GM18519 (cell line): ENCODE measurements around the gene SUPT4H1.
A peak's percentile ranks its signal among the peaks of the same experiment; 100 is the strongest.
"Not testable (repeated sequence)": the region's sequence is repeated elsewhere in the genome, so short reads cannot be mapped to it uniquely, and the experiment has no call there.

Source experiments
- ATAC-seq: cut with Tn5 transposase; IDR thresholded peaks from one replicate; pipeline ENCODE4 v1.9.1; 2021; ENCODE audit warnings: mild to moderate bottlenecking, moderate library complexity; ENCODE audit not compliant: unreplicated experiment, low FRiP score

The SUPT4H1 gene

DNA sequence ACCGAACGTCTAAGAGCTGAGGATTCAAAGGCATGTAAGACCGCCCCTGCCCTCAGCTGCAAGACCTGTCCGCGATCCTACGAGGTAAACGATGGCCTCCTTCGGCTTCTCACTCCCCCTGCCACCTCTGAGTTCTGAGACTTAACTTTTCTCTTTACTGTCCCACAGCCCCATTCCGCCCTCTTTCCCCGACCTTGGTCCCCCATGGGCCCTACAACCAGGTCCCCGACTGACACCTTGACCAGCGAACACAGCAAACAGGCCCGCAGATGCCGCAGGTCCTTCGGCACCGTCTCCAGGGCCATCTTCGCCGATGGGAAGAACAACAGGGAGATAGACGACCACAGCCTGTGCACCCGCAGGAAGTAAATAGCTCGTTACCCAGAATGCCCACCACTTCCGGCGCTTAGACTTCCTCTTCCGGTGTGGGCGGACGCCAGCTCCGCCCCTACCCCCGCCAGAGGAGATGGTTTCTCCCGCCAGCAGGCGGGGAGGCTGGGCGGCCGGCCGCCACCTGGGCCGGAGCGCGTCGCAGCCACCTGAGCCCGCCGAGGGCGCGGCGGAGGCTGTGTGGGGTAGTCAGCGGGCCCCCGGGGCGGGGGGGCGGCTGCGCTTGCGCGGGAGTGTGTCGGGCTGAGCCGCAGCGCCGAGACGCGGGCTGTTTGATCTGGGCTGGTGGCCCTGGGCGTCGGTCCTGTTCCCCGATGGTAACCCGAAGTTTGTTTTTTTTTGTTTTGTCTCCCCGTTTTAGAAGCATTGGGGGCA lies at the start of gene SUPT4H1:
TSS of gene SUPT4H1 (minus strand) at position 371 of the 765 bp plus-strand sequence. CDS start at position 305, 66 bp downstream.
- ATAC-seq, result peak; percentile 74

DNA sequence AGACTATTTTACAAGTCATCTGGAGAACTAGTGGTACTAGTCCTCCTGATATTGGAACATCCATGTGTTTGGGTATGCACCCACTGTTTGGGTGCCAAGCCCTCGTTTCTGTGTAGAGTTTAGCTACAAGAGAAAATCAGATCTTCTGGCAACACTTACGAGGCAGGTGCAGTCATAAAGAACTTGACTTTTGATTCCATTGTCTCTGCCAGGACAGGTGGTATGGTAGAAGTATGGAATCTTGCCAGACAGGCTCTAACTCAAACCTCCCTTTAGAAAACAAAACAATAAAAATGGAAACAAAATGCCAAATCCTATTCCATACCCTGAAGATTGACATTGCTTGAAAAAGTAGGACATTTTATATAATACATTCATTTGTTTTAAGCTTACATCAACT lies 49.3 kb upstream of the SUPT4H1 start:
- no peak for ATAC-seq

DNA sequence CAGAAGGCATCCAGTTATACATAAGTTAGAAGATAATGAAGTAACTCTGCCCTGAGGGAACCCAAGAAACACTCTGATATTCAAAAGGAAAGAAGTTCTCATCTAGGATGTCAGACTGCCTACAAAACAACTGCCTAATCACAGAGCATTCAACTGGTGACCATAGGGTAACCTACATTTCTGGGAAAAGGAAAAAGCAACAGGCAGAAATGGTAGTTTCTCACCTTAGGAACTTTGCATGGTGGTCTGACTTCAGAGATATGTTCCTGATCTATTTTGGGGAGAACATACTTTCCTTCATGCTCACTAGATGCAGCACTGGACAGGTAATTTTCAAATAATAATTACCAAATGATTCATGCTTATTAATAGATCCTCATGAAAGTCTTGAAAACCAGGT lies 48.8 kb upstream of the SUPT4H1 start:
- no peak for ATAC-seq

DNA sequence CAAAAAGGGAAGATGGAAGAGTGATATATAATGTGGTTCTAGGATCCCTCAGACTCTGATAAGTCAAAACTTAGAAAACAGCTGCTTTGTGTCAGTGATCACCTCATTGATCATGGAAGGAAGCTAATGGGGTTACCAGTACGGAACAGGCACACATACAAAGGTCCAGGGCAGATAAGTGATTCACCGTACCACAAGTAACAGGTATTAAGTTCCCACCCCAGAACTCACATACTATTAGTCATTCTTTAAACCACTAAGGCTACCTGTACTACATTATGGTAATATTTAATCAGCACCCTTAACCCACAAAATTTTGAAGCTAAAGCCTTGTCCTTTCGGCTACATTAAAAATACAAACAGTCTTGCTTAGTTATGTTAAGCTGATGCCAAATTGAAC lies 48.0 kb upstream of the SUPT4H1 start:
- ATAC-seq, result no peak

DNA sequence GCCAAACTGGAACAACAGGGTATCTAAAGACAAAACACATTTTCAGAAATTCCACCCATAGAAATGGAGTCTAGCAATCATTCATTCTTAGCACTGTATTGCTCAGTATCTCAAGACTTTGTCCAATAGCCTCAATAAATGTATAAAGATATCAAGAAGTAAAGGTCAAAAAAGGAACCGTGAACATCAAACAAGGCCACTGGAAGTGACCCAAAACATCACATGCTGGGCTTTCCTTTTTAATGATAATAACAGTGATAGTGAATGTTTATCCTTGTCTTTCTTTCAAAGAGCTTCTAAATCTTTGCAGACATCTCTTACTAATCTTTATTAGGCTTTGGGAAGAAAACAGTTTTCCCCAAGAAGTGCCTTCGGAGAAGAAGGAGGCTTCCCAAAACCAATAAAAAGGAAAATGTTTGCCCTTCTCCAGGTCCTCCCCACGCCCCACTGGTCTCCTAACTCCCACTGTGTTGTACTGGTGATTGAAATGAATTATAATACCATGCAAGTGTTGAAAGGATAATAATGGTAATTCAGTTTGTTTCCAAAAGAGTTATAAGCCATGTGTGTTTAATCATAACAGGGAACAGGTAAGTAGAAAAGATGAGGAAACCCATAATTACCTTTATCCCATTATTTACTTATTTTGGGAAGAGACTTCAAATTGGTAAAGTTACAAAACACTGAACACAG lies 46.7 kb upstream of the SUPT4H1 start:
- no peak for ATAC-seq

DNA sequence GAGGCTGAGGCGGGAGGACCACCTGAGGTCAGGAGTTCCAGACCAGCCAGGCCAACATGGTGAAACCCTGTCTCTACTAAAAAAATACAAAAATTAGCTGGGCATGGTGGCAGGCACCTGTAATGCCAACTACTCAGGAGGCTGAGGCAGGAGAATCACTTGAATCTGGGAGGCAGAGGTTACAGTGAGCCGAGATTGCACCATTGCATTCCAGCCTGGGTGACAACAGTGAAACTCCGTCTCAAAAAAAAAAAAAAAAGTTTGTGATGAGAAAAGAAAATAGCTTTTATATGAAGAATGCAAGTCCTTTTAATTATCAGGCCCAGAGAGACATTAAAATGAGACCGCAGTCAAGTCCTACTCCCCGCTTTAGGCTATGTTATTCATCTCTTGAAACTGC lies 45.4 kb upstream of the SUPT4H1 start:
- not testable (repeated sequence) for ATAC-seq

DNA sequence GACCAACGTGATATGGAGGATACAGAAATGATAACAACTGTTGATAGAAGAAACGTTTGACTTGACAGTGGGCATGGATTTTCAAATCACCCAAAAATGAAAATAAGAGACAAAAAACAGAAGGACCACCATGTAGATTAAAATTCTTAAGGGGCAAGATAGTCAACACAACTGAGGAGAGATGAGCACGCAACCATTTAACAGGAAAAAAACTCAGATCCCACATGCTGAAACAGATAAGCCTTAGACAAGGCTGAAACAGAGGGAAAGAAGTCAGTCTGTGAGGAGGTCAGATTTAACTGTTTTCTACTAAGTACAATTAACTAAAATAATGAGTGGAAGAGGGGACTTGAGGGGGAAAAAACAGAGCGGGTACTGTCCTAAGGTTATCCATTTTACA lies 44.2 kb upstream of the SUPT4H1 start:
- no peak for ATAC-seq

DNA sequence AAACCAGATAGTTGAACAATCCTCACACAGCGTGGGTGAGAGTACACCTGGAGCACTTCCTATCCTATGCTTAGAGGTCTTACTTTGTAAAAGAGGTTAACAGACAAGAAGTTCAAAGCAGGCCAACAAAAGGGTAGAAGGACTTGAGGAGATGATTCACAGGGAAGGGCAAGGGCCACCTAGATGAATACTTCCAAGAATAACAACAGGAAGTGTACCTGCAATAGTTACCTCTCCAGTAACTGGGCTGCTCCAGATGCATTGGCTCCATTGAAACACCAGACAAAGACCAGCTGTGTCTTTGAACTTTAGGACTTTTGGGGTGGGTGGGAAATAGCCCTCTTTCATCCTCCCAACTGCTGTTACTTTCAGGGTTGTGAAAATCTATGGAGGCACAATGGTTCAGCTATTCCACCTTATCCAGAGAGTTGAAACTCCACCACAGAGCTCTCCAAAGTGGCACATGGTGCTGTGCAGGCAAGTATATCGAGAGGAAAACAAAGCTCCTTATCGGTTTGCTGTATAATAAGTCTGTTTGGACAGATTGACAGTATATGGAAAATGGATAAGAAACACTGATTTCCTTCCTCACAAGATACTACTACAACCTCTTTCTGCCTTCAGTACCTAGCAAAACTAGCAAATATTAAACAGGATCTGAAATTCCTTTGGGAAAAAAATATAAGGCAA lies 42.7 kb upstream of the SUPT4H1 start:
- ATAC-seq, result no peak

DNA sequence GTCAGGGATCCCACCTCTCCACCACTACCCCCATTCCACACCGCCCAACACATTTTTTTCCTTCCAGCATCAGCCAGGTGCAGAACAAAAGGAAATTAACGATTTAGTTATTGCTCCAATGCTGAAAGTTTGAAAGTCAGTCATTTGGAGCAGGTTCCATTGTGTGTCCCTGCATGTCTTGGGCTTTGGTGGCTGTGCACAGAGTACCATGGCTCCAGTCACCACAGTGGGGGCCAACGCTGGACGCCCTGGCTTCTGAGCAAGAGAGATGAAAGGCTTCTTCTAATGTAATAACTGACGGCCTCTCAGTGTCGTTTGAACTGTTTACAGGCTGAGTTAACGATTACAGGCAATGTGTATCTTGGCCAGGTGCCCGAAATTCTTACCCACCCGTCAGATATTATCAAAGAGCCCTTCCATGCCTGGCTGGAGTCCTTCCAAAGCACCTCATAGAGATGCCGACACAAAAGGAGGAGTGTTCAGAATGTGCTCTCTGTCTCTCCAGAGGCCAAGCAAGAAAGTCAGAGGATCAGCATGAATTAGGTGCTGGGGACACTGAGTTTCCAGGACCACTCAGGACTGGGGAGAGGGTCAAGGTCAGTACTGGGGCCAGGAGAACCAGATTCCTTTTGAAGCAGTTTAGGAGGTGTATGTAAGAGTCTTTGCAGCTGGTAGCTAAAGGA lies 39.4 kb upstream of the SUPT4H1 start:
- no peak for ATAC-seq

DNA sequence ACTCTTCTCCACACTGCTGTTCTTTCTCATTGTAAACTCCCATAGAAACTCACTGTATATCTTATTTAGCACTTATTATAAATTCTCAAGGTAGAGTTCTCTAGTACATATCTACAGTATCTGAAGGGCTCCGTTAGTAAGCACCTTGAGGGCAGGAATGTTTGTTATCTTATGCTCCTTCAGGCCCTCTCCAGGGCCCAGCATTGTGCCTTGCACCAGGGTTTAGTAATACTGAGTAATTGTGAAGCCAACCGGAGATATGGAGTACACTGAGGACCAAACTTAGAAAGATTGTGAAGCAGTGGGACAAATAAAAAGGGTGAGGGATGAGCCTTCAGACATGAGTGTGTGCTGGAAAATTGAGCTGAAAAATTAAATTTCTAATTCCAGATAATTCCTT lies 38.9 kb upstream of the SUPT4H1 start:
- no peak for ATAC-seq

DNA sequence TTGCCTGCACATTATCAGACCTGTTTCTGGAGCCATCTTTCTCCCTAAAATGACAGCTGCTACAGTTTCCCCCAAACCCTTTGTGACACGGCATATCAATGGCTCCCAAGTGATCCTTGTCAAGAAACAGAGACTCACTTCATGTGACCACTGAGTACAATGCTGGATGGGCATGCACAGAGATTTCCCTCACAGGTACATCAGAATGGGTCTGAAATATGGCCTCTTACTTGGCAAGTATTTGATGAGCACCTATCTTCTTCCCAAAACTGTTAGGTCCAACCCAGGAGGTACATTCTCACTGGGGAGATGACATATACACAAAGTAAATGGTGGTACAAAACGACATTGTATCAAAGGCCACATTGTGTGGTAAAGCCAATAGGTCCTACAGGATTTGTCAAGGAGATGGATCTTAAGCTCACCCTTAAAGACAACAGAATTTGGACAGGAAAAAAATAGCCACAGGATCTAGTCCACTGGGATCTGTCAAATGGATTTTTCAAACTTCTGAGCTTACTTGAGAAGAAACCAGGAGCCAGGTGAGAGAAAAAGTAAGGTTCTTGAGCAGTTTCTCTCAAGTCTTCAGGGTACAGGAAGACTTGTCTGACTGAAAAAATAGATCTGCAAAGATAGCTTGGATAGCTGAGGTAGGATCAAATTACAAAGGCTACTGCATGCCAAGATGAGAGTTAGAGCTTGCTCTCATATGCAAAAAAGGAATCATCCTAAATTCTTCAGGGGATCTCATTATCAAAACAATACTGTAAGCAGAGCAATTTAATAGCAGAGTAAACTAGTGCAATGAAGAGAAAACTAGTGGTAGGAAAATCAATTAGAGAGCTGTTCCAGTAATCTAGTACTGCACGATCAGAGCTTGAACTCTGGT lies 36.5 kb upstream of the SUPT4H1 start:
- no peak for ATAC-seq

DNA sequence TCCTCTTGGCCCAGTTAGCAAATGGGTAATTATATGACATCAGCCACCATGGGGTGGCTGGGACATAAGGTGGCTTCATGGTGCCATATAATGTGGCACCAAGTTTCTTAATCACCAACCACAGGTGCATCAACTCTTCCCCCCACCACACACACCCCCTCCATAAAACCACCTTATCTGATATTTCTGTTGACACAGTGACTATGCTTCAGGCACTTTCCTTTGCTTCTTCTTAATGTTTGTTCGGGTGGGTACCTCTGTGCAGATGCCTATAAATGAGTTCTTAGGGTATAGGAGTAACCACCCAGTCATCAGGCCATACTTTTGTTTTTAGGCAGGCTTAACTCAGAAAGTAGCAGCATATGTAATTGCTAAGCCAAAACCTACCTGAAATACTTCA lies 35.8 kb upstream of the SUPT4H1 start:
- ATAC-seq, result no peak

DNA sequence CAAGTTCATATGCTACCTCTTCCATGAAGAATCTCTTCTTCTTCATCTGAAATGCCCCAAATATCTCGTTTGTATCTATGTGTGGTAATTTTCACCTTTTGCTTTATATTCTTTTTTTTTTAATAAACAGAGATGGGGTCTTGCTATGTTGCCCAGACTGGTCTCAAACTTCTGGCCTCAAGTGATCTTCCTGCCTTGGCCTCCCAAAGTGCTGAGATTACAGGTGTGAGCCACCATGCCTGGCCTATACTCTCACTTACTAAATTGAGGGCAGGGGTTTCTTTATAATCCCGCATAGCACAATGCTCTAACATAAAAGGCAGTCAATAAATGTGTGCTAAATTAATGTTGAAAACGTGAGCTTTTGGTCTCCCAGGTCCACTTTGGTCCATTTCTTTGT lies 34.7 kb upstream of the SUPT4H1 start:
- ATAC-seq, result no peak

DNA sequence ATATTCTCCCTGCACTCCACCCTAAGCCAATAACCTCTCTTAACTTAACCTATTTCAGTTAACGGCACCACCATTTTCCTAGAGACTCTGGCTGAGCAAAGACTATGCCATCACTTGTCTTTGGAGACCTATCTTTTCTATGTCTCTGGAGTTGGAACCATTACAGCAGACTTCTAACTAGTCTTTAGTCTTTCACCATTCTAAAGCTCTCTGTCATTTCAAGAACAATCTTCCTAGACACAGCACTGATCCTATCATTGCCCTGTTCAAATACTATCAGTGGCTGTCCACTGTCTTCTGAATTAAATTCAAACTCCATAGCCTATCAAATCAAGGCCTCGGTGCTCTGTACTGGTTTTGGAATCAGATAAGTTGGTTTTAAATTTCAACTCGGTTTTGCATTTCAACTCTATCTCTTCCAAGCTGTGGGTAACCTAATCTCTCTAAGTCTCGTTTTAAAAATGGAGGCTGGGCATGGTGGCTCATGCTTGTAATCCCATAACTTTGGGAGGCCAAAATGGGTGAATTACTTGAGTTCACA lies 33.4 kb upstream of the SUPT4H1 start:
- ATAC-seq, result no peak

DNA sequence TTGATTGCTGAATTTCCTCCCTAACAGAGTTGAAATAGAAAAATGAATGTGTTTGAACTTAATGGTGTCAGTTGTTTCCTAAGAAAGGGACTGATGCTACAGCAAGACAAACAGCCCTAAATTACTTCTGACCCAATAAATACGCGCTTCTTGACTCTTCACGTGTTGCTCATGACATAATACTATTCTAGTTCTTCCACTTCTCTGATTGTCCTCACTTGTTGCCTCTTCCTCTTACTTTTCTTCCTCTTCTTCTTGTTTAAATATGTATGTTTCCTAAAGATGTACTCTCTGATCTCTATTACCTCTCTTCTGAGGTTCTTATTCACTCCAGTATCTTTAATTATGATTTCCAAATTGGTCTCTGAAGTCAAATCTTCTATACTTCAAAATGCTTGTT lies 32.9 kb upstream of the SUPT4H1 start:
- ATAC-seq, result no peak

DNA sequence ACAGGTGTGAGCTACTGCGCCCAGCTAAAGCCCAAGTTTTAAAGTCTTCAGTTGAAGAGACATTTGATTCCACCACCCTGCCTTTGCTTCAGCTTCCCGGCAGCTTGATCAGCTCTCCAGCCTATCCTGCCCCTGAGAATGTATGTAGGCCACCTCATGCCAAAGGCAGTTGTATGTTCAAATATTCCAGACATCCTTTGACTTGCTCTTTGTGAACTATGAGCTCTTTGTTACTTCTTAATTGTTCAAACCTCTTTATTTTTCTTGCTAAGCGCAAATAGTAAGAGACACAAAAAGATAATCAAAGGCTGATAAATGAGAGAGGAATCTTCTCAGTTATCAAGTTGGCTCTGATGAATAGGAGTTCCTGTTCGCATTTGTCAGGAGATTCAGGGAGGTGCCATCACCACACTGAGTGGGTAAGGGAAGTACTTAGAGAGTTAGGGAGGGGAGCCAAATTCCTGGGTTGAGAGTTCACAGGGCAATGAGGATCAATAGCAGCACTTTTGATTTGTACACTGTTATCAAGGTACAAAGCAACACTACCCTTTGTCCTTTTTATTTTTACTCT lies 32.0 kb upstream of the SUPT4H1 start:
- no peak for ATAC-seq

DNA sequence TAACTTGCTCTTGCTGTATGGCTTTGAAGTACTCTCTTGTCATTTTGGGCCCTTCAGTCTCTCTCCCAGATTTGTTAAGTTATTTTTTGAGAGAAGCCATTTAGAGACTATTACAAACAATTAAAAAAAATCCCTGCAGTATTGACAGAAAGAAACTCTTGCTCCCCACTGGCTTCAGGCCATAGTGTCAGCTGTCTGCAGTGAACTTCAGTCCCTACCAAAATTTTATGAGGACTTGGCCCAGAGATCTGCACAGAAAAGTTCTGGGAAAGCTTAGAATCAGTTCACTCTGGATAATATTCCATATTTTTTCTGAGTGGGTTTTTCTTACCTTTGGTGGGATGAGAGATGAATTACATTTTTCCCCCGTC lies 30.9 kb upstream of the SUPT4H1 start:
- ATAC-seq, result no peak

DNA sequence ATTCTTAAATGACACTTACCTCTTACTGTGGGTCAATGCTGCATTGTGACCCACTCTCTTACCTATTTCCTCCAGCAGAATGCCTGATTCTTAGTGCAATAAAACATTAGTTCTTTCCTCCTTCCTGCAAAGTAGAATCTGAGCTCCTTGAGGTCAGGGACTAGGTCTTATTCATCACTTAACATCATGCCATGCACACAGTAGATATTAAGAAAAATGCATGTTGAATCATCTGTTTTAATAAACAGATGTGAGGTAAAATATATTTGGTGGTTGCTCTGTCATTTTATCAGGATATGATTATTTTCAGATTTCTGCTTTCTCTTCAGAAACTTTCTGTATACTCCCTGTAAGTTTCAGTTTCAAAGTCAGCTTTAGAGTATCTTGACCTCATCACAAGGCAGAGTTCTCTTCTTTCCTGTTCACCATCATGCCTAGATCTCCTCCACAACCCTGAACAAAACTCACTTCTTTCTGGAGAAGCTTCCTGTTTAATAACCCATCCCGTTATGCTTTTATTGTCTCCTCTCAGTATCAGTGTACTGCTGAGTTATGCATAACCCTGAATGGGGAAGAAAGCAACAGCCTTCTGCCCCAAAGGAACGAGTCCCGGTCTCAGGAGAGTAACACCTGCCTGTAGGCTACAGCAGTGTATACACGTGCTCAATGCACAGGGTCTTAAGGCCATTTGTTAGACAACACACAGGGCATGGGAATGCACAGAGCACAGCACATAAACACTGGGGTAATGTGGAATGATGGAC lies 30.3 kb upstream of the SUPT4H1 start:
- no peak for ATAC-seq
